ELF-1 (cell line): ENCODE measurements around the gene TSPO2.
A peak's percentile ranks its signal among the peaks of the same experiment; 100 is the strongest.
"Not testable (repeated sequence)": the region's sequence is repeated elsewhere in the genome, so short reads cannot be mapped to it uniquely, and the experiment has no call there.

Source experiments
- DNase-seq: peaks from one replicate; pipeline ENCODE4 v3.0.0-alpha.2; 2016; ENCODE audit warnings: low read depth, low spot score

TSPO2 gene

GRCh38 chr6:41042226-41043055, at the start of gene TSPO2:
TSPO2 (plus strand) TSS chr6:41042467; CDS start chr6:41042986, 519 bp downstream.
- DNase-seq = no peak

GRCh38 chr6:40992746-40993145, 49.5 kb upstream of the TSPO2 start:
- no peak for DNase-seq

- DNase-seq = peak; percentile 71
Measured at GRCh38 chr6:40996591-40997233, 45.6 kb upstream of the TSPO2 start.

GRCh38 chr6:40997234-40997957, 44.9 kb upstream of the TSPO2 start:
- peak; percentile 95 for DNase-seq

- peak; percentile 11 for DNase-seq
Measured at GRCh38 chr6:40998661-40999060, 43.6 kb upstream of the TSPO2 start.

- DNase-seq = peak; percentile 80
Measured at GRCh38 chr6:40999569-40999968, 42.7 kb upstream of the TSPO2 start.

- DNase-seq = no peak
Measured at GRCh38 chr6:41000248-41000647, 42.0 kb upstream of the TSPO2 start.

- DNase-seq = no peak
Measured at GRCh38 chr6:41002168-41002567, 40.1 kb upstream of the TSPO2 start.

GRCh38 chr6:41006217-41006616, 36.0 kb upstream of the TSPO2 start:
- peak; percentile 91 for DNase-seq

- not testable (repeated sequence) for DNase-seq
Measured at GRCh38 chr6:41006980-41007379, 35.3 kb upstream of the TSPO2 start.

- DNase-seq = no peak
Measured at GRCh38 chr6:41008011-41008410, 34.3 kb upstream of the TSPO2 start.

GRCh38 chr6:41009669-41010068, 32.6 kb upstream of the TSPO2 start:
- no peak for DNase-seq

- no peak for DNase-seq
Measured at GRCh38 chr6:41011673-41012072, 30.6 kb upstream of the TSPO2 start.

- no peak for DNase-seq
Measured at GRCh38 chr6:41013466-41014153, 28.7 kb upstream of the TSPO2 start.

GRCh38 chr6:41014780-41015179, 27.5 kb upstream of the TSPO2 start:
- DNase-seq = no peak

- not testable (repeated sequence) for DNase-seq
Measured at GRCh38 chr6:41015860-41016259, 26.4 kb upstream of the TSPO2 start.

GRCh38 chr6:41017663-41018062, 24.6 kb upstream of the TSPO2 start:
- DNase-seq = no peak

- peak; percentile 36 for DNase-seq
Measured at GRCh38 chr6:41021832-41022231, 20.4 kb upstream of the TSPO2 start.

GRCh38 chr6:41022294-41022693, 20.0 kb upstream of the TSPO2 start:
- DNase-seq = no peak

GRCh38 chr6:41023114-41023513, 19.2 kb upstream of the TSPO2 start:
- no peak for DNase-seq

GRCh38 chr6:41025966-41026530, 16.2 kb upstream of the TSPO2 start:
- DNase-seq = no peak
